H1 (cell line): ENCODE data around the gene ZNF212. TPM values are rescaled to one million over a fixed set of nuclear protein-coding genes. Genes with fewer than 3 reads are reported as not detected.

Experiments used
- CTCF ChIA-PET: fragments of 300-600 bp; sonication (Branson Sonifier 250); formaldehyde crosslinking; loops from one replicate; lab custom pipeline; 2021; ENCODE audit not compliant: partially characterized antibody; lab: Charles Lee
- POLR2A ChIA-PET: fragments of 300-600 bp; sonication (Branson Sonifier 250); formaldehyde crosslinking; loops from one replicate; lab custom pipeline; 2021; ENCODE audit warnings: inconsistent platforms; ENCODE audit not compliant: partially characterized antibody; lab: Charles Lee
- DNase-seq, 2 experiments: peaks; one replicate each; pipeline versions ENCODE4 v3.0.0 to v3.0.0-alpha.2; 2010 to 2022; ENCODE audit warnings: low spot score in 2 of 2, low read depth in 1 of 2, mixed read lengths in 1 of 2
- FAIRE-seq: peaks from 2 replicates; lab custom pipeline; 2011; peaks lifted over from hg19 to GRCh38; lab: Jason Lieb, UNC
- H2AFZ ChIP-seq: 2 replicates; pipeline ENCODE4 v1.8.1; 2012; ENCODE audit warnings: low read length, inconsistent platforms
- H2AK5ac ChIP-seq: 2 replicates; pipeline ENCODE4 v1.6.1; 2013; ENCODE audit warnings: low read depth, low read length
- H2BK120ac ChIP-seq: replicated peaks from 2 replicates; pipeline ENCODE3; 2013; ENCODE audit warnings: low read depth, low read length, inconsistent platforms
- H2BK12ac ChIP-seq: 2 replicates; pipeline ENCODE4 v1.6.1; 2013; ENCODE audit warnings: low read depth, low read length
- H2BK15ac ChIP-seq: 2 replicates; pipeline ENCODE4 v1.6.1; 2013; ENCODE audit warnings: low read length
- H2BK20ac ChIP-seq: 2 replicates; pipeline ENCODE4 v1.6.1; 2013; ENCODE audit warnings: low read length
- H2BK5ac ChIP-seq: 2 replicates; pipeline ENCODE4 v1.6.1; 2013; ENCODE audit warnings: low read depth, low read length
- H3K14ac ChIP-seq: 2 replicates; pipeline ENCODE4 v1.6.1; 2013; ENCODE audit warnings: inconsistent platforms; ENCODE audit not compliant: insufficient read length
- H3K18ac ChIP-seq: 2 replicates; pipeline ENCODE4 v1.6.1; 2013; ENCODE audit warnings: low read length; ENCODE audit errors: extremely low read depth
- H3K23ac ChIP-seq: 2 replicates; pipeline ENCODE4 v1.6.1; 2013; ENCODE audit warnings: inconsistent platforms; ENCODE audit not compliant: insufficient read length
- H3K23me2 ChIP-seq: 2 replicates; pipeline ENCODE4 v1.6.1; 2013; ENCODE audit warnings: low read depth, low read length
- H3K27ac ChIP-seq: 2 replicates; pipeline ENCODE4 v1.6.1; 2011; ENCODE audit warnings: low read depth, low read length, inconsistent platforms
- H3K27me3 ChIP-seq, 4 experiments: replicated peaks in 1 of 4; 1 replicate in 1 of 4; 2 replicates in 3 of 4; pipeline versions ENCODE4 v1.6.1 to v1.8.1; 2011 to 2013; ENCODE audit warnings: low read length in 3 of 4, mild to moderate bottlenecking in 3 of 4, inconsistent platforms in 2 of 4, mixed read lengths in 2 of 4, moderate library complexity in 1 of 4; ENCODE audit not compliant: control insufficient read depth in 3 of 4, insufficient read depth in 3 of 4; ENCODE audit errors: extremely low read depth in 1 of 4
- H3K36me3 ChIP-seq, 4 experiments: 2 replicates each; pipeline versions ENCODE4 v1.6.1 to v1.8.1; 2011 to 2013; ENCODE audit warnings: mild to moderate bottlenecking in 4 of 4, low read length in 3 of 4, moderate library complexity in 2 of 4, control low read depth in 1 of 4, inconsistent platforms in 1 of 4; ENCODE audit not compliant: insufficient read depth in 4 of 4, control insufficient read depth in 2 of 4
- H3K4ac ChIP-seq: replicated peaks from 2 replicates; pipeline ENCODE3; 2013; ENCODE audit warnings: low read length, low read depth, mixed read lengths, inconsistent platforms; ENCODE audit not compliant: insufficient read length
- H3K4me1 ChIP-seq, 4 experiments: replicated peaks in 1 of 4; 1 replicate in 1 of 4; 2 replicates in 3 of 4; pipeline versions ENCODE4 v1.6.1 to v1.8.1; 2011 to 2013; ENCODE audit warnings: low read length in 3 of 4, inconsistent platforms in 2 of 4, mixed read lengths in 1 of 4; ENCODE audit not compliant: insufficient read depth in 4 of 4, control insufficient read depth in 3 of 4
- H3K4me2 ChIP-seq, 2 experiments: 2 replicates each; pipeline versions ENCODE4 v1.6.1 to v1.8.1; 2011 to 2013; ENCODE audit warnings: low read depth in 2 of 2, low read length in 2 of 2, control low read depth in 1 of 2, inconsistent platforms in 1 of 2, mild to moderate bottlenecking in 1 of 2; ENCODE audit not compliant: insufficient read depth in 1 of 2
- H3K4me3 ChIP-seq, 4 experiments: fragments of 200-600, 300-600 bp in 1 of 4; sonication (generic), shearing (Covaris generic), sonication (Bioruptor Twin) in 1 of 4; 2 replicates each; pipeline versions ENCODE4 v1.5.1 to v1.8.1; 2011 to 2016; ENCODE audit warnings: low read length in 4 of 4, low read depth in 3 of 4, control low read depth in 2 of 4, inconsistent platforms in 2 of 4, mild to moderate bottlenecking in 2 of 4, mixed read lengths in 1 of 4, moderate library complexity in 1 of 4; ENCODE audit not compliant: insufficient read depth in 2 of 4; ENCODE audit errors: extremely low read depth in 1 of 4
- H3K56ac ChIP-seq: replicated peaks from 2 replicates; pipeline ENCODE3; 2013; ENCODE audit warnings: low read depth, mild to moderate bottlenecking, mixed read lengths, low read length, inconsistent platforms; ENCODE audit not compliant: insufficient read length
- H3K79me1 ChIP-seq: 2 replicates; pipeline ENCODE4 v1.6.1; 2013; ENCODE audit warnings: low read depth, low read length, control low read depth
- H3K79me2 ChIP-seq, 2 experiments: 2 replicates each; pipeline versions ENCODE4 v1.6.1 to v1.8.1; 2012 to 2013; ENCODE audit warnings: low read length in 2 of 2, mild to moderate bottlenecking in 2 of 2, inconsistent platforms in 1 of 2; ENCODE audit not compliant: insufficient read depth in 2 of 2, control insufficient read depth in 1 of 2
- H3K9ac ChIP-seq, 4 experiments: replicated peaks in 1 of 4; 1 replicate in 1 of 4; 2 replicates in 3 of 4; pipeline versions ENCODE4 v1.6.1 to v1.8.1; 2011 to 2013; ENCODE audit warnings: low read depth in 3 of 4, low read length in 3 of 4, control low read depth in 2 of 4, mild to moderate bottlenecking in 2 of 4, moderate library complexity in 2 of 4, inconsistent platforms in 1 of 4; ENCODE audit errors: extremely low read depth in 1 of 4
- H3K9me3 ChIP-seq, 2 experiments: 2 replicates each; pipeline versions ENCODE4 v1.6.1 to v1.8.1; 2012 to 2013; ENCODE audit warnings: mild to moderate bottlenecking in 2 of 2, moderate library complexity in 2 of 2, control low read depth in 1 of 2, inconsistent platforms in 1 of 2, low read depth in 1 of 2, low read length in 1 of 2, mixed read lengths in 1 of 2; ENCODE audit not compliant: insufficient read depth in 2 of 2
- H4K20me1 ChIP-seq, 2 experiments: replicated peaks in 1 of 2; 2 replicates each; pipeline versions ENCODE3 to v1.8.1; 2011 to 2013; ENCODE audit warnings: inconsistent platforms in 2 of 2, low read length in 2 of 2, mild to moderate bottlenecking in 1 of 2; ENCODE audit not compliant: insufficient read depth in 2 of 2, control insufficient read depth in 1 of 2
- H4K5ac ChIP-seq: 2 replicates; pipeline ENCODE4 v1.6.1; 2013; ENCODE audit warnings: low read length, low read depth, mixed read lengths, inconsistent platforms; ENCODE audit not compliant: insufficient read length
- H4K8ac ChIP-seq: 2 replicates; pipeline ENCODE4 v1.8.0; 2013; ENCODE audit warnings: mild to moderate bottlenecking, moderate library complexity, low read length, inconsistent platforms; ENCODE audit not compliant: insufficient read depth; ENCODE audit errors: extremely low read depth
- H4K91ac ChIP-seq: replicated peaks from 2 replicates; pipeline ENCODE3; 2013; ENCODE audit warnings: low read length, mixed read lengths, inconsistent platforms; ENCODE audit not compliant: insufficient read length
- CHD2 ChIP-seq: IDR thresholded peaks from 2 replicates; pipeline ENCODE4 v1.6.1; 2012; ENCODE audit warnings: low read length, improper control_type of control experiment
- CREB1 ChIP-seq: IDR thresholded peaks from 2 replicates; pipeline ENCODE4 v1.6.1; 2012; ENCODE audit warnings: inconsistent platforms
- JUND ChIP-seq: IDR thresholded peaks from 2 replicates; pipeline ENCODE4 v1.6.1; 2011; ENCODE audit warnings: mild to moderate bottlenecking, improper control_type of control experiment, low read length
- SP1 ChIP-seq: IDR thresholded peaks from 2 replicates; pipeline ENCODE4 v1.6.1; 2011; ENCODE audit warnings: low read depth, low read length
- YY1 ChIP-seq: IDR thresholded peaks from 2 replicates; pipeline ENCODE4 v1.6.1; 2011; ENCODE audit warnings: low read depth, mild to moderate bottlenecking, low read length
- WGBS, 2 experiments: shearing (Covaris generic) in 1 of 2; methylation state at CpG; one replicate each; pipeline versions ENCODE4 v1.1.6 to v1.1.7; 2013 to 2015; ENCODE audit warnings: low lambda C conversion rate in 2 of 2, mixed read lengths in 2 of 2, inconsistent platforms in 1 of 2, low coverage in 1 of 2, missing lambda C conversion rate in 1 of 2; ENCODE audit not compliant: insufficient replicate concordance in 2 of 2, insufficient coverage in 1 of 2, insufficient read length in 1 of 2; ENCODE audit errors: extremely low coverage in 1 of 2, missing lambda C conversion rate in 1 of 2; 5-methylcytosine and 5-hydroxymethylcytosine counted together
- polyA plus RNA-seq, 7 experiments: library from polyadenylated mRNA; depleted of rRNA in 3 of 7; stranded (reverse) in 5 of 7; unstranded in 2 of 7; fragments of >200 nt in 5 of 7; fragments of 200-250 nt in 2 of 7; gene quantifications; 1 replicate in 5 of 7; 2 replicates in 1 of 7; 4 replicates in 1 of 7; pipeline versions ENCODE4 v1.2.1 to v1.2.3, GENCODE V29; 2011 to 2013; ENCODE audit warnings: missing spikeins in 2 of 7, mixed read lengths in 2 of 7
- total RNA-seq: library from RNA; stranded (reverse); fragmentation: NEBNext Ultra II Directional; extraction: Animal tissue kit (Norgen Biotek cat#: 25700); gene quantifications from 2 replicates; pipeline ENCODE4 v1.2.1, GENCODE V29; 2021
- TF ChIP-seq, protein P1 (sequence below): IDR thresholded peaks from 2 replicates; pipeline ENCODE4 v1.6.1; 2011; ENCODE audit warnings: low read length, improper control_type of control experiment

Gene ZNF212
- total and polyA plus RNA-seq, 2 of the 8 experiments (the other 6 are each of a cell fraction or from before 2014, with no cell fraction given) = 6.7 to 19.3 TPM

DNA sequence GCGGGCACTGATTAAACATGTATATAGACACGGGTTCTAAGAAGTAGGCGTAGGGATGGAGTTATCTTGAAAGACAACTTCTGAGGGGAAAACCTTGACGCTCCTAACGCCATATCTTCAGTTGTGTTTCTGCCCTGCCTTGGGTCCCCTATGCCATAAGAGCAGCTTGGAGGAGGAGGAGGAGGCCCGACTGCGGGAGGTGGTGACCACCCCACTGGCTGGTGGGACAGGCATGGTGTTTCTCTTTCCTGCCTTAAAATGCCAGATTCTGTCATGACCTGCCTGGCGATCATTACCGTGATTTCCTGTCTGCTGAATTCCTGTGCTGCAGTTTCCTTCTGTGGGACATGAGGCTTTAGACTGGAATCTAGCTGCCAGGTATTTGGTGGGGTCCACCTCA, 38.4 kb downstream of the ZNF212 start:
- Histone ChIP-seq H3K4me3 (no peak overlapping the region), H2AFZ (no peak overlapping the region), H2BK15ac (no peak overlapping the region), H4K8ac (no peak overlapping the region), H3K23me2 (no peaks in the 10 kb centered on the region), H3K18ac (no peak overlapping the region), H3K27ac (no peak overlapping the region), H2BK20ac (no peak overlapping the region), H2AK5ac (no peak overlapping the region), H2BK120ac (no peak overlapping the region), H3K4me1 (no peaks in the 10 kb centered on the region), H4K20me1 (peaks cover 0 to 2% of the 10 kb centered on the region in 2 experiments), H3K4me2 (no peak overlapping the region), H3K14ac (no peak overlapping the region), H2BK12ac (no peak overlapping the region), H3K9ac (no peak overlapping the region), H3K56ac (no peak overlapping the region), H3K4ac (no peak overlapping the region), H4K5ac (no peak overlapping the region), H4K91ac (no peak overlapping the region), H3K9me3 (no peaks in the 10 kb centered on the region), H3K23ac (no peak overlapping the region), H3K79me2 (no peaks in the 10 kb centered on the region), H3K27me3 (no peaks in the 10 kb centered on the region), H3K79me1 (no peaks in the 10 kb centered on the region; the same call in 1 of the 2 replicates), H3K36me3 (peaks cover 0 to 12% (median 3%) of the 10 kb centered on the region in 4 experiments; a peak in 1 of 8 replicates), H2BK5ac (no peak overlapping the region)
- ChIA-PET CTCF (interaction anchor here (0.6 to 1.2 kb wide), 3 partner anchors 16 to 77 kb away, joined by 3 read pairs; partner anchors contain the start of gene ZNF783), POLR2A (interaction anchor here (2.1 kb wide), 1 partner anchor 15 kb away, joined by 9 read pairs; the partner anchor contains the start of gene ZNF783)
- DNase-seq = no peak
- 86% methylated on average over 9 of the region's 9 CpGs; no CpG with 5 or more reads in 1 of the 2 experiments for WGBS, 2 experiments
- FAIRE-seq = no peak
- TF ChIP-seq YY1 (no peak), JUND (no peak), SP1 (no peak), CHD2 (no peak), CREB1 (no peak)
- TF ChIP-seq, protein P1, sequence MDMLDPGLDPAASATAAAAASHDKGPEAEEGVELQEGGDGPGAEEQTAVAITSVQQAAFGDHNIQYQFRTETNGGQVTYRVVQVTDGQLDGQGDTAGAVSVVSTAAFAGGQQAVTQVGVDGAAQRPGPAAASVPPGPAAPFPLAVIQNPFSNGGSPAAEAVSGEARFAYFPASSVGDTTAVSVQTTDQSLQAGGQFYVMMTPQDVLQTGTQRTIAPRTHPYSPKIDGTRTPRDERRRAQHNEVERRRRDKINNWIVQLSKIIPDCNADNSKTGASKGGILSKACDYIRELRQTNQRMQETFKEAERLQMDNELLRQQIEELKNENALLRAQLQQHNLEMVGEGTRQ = no peak
